A673 (cell line): ENCODE measurements around the gene ELOVL4. TPM values are rescaled to one million over a fixed set of nuclear protein-coding genes. Genes with fewer than 3 reads are reported as not detected.

Experiments
- BruUV-seq: library from RNA; stranded (reverse); fragments of 400-500 nt; replicated peaks from 2 replicates; lab custom pipeline; 2021; lab: Mats Ljungman, UMichigan
- CTCF ChIA-PET: fragments of 300-600 bp; sonication (Branson Sonifier 250); formaldehyde crosslinking; loops from one replicate; lab custom pipeline; 2022; ENCODE audit warnings: antibody characterized with exemption; lab: Charles Lee
- POLR2A ChIA-PET: fragments of 300-600 bp; sonication (Branson Sonifier 250); formaldehyde crosslinking; loops from one replicate; lab custom pipeline; 2022; ENCODE audit warnings: antibody characterized with exemption; ENCODE audit not compliant: low non-redundant PET; lab: Charles Lee
- DNase-seq: peaks from one replicate; pipeline ENCODE4 v3.0.0-alpha.2; 2015; ENCODE audit warnings: low spot score
- H3K27ac ChIP-seq: fragments of 200-600 bp; sonication (generic); 2 replicates; pipeline ENCODE4 v1.5.1; 2016; ENCODE audit warnings: mixed run types, low read depth, mild to moderate bottlenecking, mixed read lengths, antibody characterized with exemption, low read length; ENCODE audit not compliant: poor library complexity, severe bottlenecking
- H3K27me3 ChIP-seq: fragments of 200-600 bp; sonication (generic); replicated peaks from 2 replicates; pipeline ENCODE4 v1.6.1; 2017; ENCODE audit warnings: mixed run types, low read depth, mild to moderate bottlenecking, mixed read lengths, antibody characterized with exemption, low read length; ENCODE audit not compliant: insufficient read depth, poor library complexity
- H3K36me3 ChIP-seq: fragments of 200-600 bp; sonication (generic); 2 replicates; pipeline ENCODE4 v1.6.1; 2016; ENCODE audit warnings: mixed run types, mild to moderate bottlenecking, mixed read lengths, antibody characterized with exemption, low read length; ENCODE audit not compliant: insufficient read depth, poor library complexity, severe bottlenecking
- H3K4me1 ChIP-seq: fragments of 200-600 bp; sonication (generic); 2 replicates; pipeline ENCODE4 v1.6.1; 2017; ENCODE audit warnings: mixed run types, mild to moderate bottlenecking, mixed read lengths, antibody characterized with exemption, low read length; ENCODE audit not compliant: insufficient read depth, poor library complexity, severe bottlenecking
- H3K4me3 ChIP-seq: fragments of 200-600 bp; sonication (generic); 2 replicates; pipeline ENCODE4 v1.5.1; 2016; ENCODE audit warnings: low read depth, mixed run types, mild to moderate bottlenecking, mixed read lengths, low read length; ENCODE audit not compliant: poor library complexity, severe bottlenecking
- H3K9me3 ChIP-seq: fragments of 200-600 bp; sonication (generic); 2 replicates; pipeline ENCODE4 v1.6.1; 2016; ENCODE audit warnings: mixed run types, low read depth, mild to moderate bottlenecking, mixed read lengths, antibody characterized with exemption, low read length; ENCODE audit not compliant: poor library complexity, severe bottlenecking
- CTCF ChIP-seq: fragments of 300-800, 200-600 bp; sonication (generic); conservative IDR thresholded peaks from 2 replicates; pipeline ENCODE4 v1.5.1; 2017; ENCODE audit warnings: low read depth, mild to moderate bottlenecking, antibody characterized with exemption, low read length, moderate library complexity, mixed read lengths
- EZH2 ChIP-seq: fragments of 200-600 bp; sonication (generic); IDR thresholded peaks from 2 replicates; pipeline ENCODE4 v1.6.1; 2017; ENCODE audit warnings: borderline replicate concordance, low read depth, mild to moderate bottlenecking, mixed read lengths, antibody characterized with exemption, low read length; ENCODE audit not compliant: poor library complexity, severe bottlenecking
- intact Hi-C: fragments of 100-400 bp; cut with micrococcal nuclease; formaldehyde crosslinking; loops from one replicate; pipeline ENCODE4 v1.10.0; 2022; ENCODE audit not compliant: unreplicated experiment
- total RNA-seq: library from RNA; stranded (reverse); gene quantifications from 2 replicates; pipeline ENCODE4 v1.2.3, GENCODE V29; 2021

Gene ELOVL4
- total RNA-seq, 1 experiment from 2014 or later: 7.9 TPM

- intact Hi-C loops: no loop called here
- TF ChIP-seq CTCF (no peak), EZH2 (no peak)
- CTCF ChIA-PET: no interaction called here
- Histone ChIP-seq H3K36me3 (no peaks in the 10 kb centered on the region), H3K9me3 (no peaks in the 10 kb centered on the region), H3K4me1 (no peaks in the 10 kb centered on the region), H3K27me3 (no peaks in the 10 kb centered on the region), H3K27ac (no peak overlapping the region), H3K4me3 (no peak overlapping the region)
- no TSS peak for BruUV-seq
- POLR2A ChIA-PET: no interaction called here
- DNase-seq: no peak
These were observed 34.0 kb downstream of the ELOVL4 start for GRCh38 chr6:79913369-79913768.

- no peak for DNase-seq
- no TSS peak for BruUV-seq
- H3K27ac ChIP-seq: no peak overlapping the region
- H3K27me3 ChIP-seq: no peaks in the 10 kb centered on the region
- H3K36me3 ChIP-seq: no peaks in the 10 kb centered on the region
- POLR2A ChIA-PET: no interaction called here
- CTCF ChIA-PET: no interaction called here
- H3K9me3 ChIP-seq: no peaks in the 10 kb centered on the region
- intact Hi-C loops: no loop called here
- H3K4me3 ChIP-seq: no peak overlapping the region
- H3K4me1 ChIP-seq: no peaks in the 10 kb centered on the region
- TF ChIP-seq EZH2 (no peak), CTCF (no peak)
These were observed 35.4 kb downstream of the ELOVL4 start for GRCh38 chr6:79911992-79912391.

- H3K36me3 ChIP-seq: no peaks in the 10 kb centered on the region
- no peaks in the 10 kb centered on the region for H3K9me3 ChIP-seq
- ChIA-PET POLR2A (no interaction called here), CTCF (no interaction called here)
- BruUV-seq: no TSS peak
- no peak for DNase-seq
- intact Hi-C loops: no loop called here
- no peaks in the 10 kb centered on the region for H3K27me3 ChIP-seq
- H3K27ac ChIP-seq: no peak overlapping the region
- TF ChIP-seq EZH2 (no peak), CTCF (no peak)
- no peak overlapping the region for H3K4me3 ChIP-seq
- H3K4me1 ChIP-seq: no peaks in the 10 kb centered on the region
These were observed 37.8 kb downstream of the ELOVL4 start for GRCh38 chr6:79909517-79909916.
